GM23338 (cell line): ENCODE data around the gene SLC8B1.

Experiments
- CREB1 ChIP-seq: fragments of 250-450 bp; sonication (Bioruptor Pico); IDR thresholded peaks from 2 replicates; pipeline ENCODE4 v1.5.0; 2020; ENCODE audit warnings: low read depth, mild to moderate bottlenecking, moderate library complexity
- CTCF ChIP-seq, 2 experiments: fragments of 200-600 bp in 1 of 2; sonication (generic) in 1 of 2; conservative IDR thresholded peaks; 2 replicates each; pipeline versions ENCODE4 v1.5.1 to v1.6.1; 2016 to 2017; ENCODE audit warnings: antibody characterized with exemption in 2 of 2, low read depth in 2 of 2, mild to moderate bottlenecking in 2 of 2, moderate library complexity in 1 of 2
- EZH2 ChIP-seq: fragments of 200-600 bp; sonication (generic); IDR thresholded peaks from one replicate; pipeline ENCODE4 v1.8.0; 2017; ENCODE audit warnings: antibody characterized with exemption, mild to moderate bottlenecking, low read depth; ENCODE audit not compliant: unreplicated experiment
- EZH2phosphoT487 ChIP-seq: fragments of 200-600 bp; sonication (generic); IDR thresholded peaks from one replicate; pipeline ENCODE4 v1.8.1; 2018; ENCODE audit warnings: antibody characterized with exemption; ENCODE audit not compliant: unreplicated experiment
- JUNB ChIP-seq: IDR thresholded peaks from one replicate; pipeline ENCODE4 v1.6.1; 2016; ENCODE audit warnings: antibody characterized with exemption; ENCODE audit not compliant: unreplicated experiment
- POLR2AphosphoS5 ChIP-seq: IDR thresholded peaks from 2 replicates; pipeline ENCODE4 v1.6.1; 2016; ENCODE audit warnings: antibody characterized with exemption, low read depth
- REST ChIP-seq: IDR thresholded peaks from one replicate; pipeline ENCODE4 v1.6.1; 2018; ENCODE audit warnings: antibody characterized with exemption; ENCODE audit not compliant: unreplicated experiment
- ZNF114 ChIP-seq: fragments of 250-450 bp; sonication (Bioruptor Pico); IDR thresholded peaks from 2 replicates; pipeline ENCODE4 v1.5.0; 2020; ENCODE audit warnings: mild to moderate bottlenecking, moderate library complexity
- ZNF331 ChIP-seq: fragments of 250-450 bp; sonication (Bioruptor Pico); IDR thresholded peaks from 2 replicates; pipeline ENCODE4 v1.5.0; 2020; ENCODE audit warnings: low read depth, mild to moderate bottlenecking, moderate library complexity

GRCh38 chr12:113287146-113287898 lies 47.6 kb downstream of the SLC8B1 start:
- no peak for TF ChIP-seq CTCF (conservative IDR thresholded peaks at IDR 0.05; ENCODE audit: low read depth in 2 of 2)
- no peak for TF ChIP-seq EZH2phosphoT487
- TF ChIP-seq JUNB = no peak
- TF ChIP-seq ZNF114 (CRISPR knock-in tag) = no peak
- no peak for TF ChIP-seq REST
- TF ChIP-seq EZH2 = no peak
- TF ChIP-seq CREB1 (CRISPR knock-in tag) = no peak
- no peak for TF ChIP-seq POLR2AphosphoS5
- TF ChIP-seq ZNF331 (CRISPR knock-in tag) = no peak
